Measurements from ENCODE around the gene IFT88.
"Not testable (repeated sequence)": the region's sequence is repeated elsewhere in the genome, so short reads cannot be mapped to it uniquely, and the experiment has no call there.

IFT88 gene

DNA sequence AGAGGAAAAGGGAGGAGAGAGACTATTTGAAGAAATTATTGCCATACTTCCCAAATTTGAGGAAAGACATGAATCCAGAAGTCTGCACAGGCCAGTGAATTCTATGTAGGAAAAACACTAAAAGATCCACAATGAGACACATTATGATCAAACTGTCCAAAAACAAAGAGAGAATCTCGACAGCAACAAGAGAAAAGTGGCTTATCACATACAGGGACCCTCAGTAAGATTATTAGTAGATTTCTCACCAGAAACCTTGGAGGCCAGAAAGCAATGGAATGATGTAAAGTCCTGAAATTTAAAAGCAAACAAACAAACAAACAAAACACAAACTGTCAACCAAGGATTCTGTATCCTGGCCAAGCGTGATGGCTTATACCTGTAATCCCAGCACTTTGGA lies 80.8 kb downstream of the IFT88 start:
- no peak for DNase-seq

DNA sequence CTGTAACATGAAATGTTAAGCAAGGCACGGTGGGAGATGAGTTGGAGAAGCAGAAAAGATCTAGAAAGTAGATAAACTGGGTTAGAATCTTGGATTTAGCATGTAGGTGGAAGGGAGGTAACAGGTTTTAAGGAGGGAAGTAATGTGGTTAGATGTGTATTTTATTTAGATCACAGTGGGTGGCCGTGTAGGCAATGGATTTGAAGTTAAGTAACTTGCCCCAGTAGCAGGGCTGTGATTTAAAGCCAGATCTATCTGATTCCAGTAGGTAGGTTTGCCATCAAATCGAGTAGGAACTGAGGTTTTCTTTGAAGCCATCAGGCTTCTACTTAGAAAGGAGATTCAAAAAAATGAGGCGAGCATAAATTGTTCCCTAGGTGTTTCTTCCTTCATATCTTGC lies 86.0 kb downstream of the IFT88 start:
- no peak for DNase-seq

DNA sequence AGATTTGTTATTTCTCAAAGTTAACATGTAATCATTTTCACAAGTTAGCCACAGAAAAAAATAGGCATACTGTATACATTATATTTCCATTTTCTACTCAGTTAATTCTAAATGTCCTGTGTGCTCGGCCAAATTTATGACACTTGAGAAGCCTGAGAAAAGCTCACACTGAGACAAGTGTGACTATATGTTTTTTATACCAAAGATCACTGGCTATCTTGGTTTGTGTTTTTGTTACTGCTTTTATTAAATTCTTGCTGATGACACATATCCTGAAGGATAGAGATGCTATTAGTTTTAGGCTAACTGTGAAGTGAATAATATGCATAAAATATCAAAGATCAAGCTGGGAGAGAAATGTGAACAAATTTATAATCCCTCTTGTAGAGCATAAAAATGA lies 87.2 kb downstream of the IFT88 start:
- no peak for DNase-seq

DNA sequence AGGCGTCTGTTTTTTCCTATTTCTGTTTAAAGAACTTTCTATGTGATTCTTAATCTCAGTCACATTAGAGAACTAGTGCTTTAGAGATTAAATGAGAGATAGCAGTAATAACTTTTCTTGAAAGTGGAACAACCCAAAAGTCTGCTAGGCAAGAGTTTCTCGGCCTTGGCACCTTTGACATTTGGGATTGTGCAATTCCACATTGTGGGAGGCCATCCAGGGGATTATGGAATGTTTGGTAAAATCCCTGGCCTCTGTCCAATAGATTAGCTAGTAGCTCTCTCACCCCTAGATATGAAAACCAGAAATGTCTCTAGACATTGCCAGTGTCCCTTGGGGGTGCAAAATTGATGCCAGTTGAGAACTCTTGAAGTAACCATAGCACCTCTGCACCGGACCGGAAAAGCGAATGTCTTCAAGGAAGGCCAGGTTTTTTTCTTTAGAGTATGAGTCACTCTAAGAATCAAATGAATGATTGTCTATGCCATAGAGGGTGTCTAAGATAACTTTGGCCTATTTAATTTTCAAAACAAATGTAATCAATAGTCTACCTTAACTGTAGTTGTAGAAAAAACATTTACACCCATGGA lies 91.6 kb downstream of the IFT88 start:
- no peak for DNase-seq

DNA sequence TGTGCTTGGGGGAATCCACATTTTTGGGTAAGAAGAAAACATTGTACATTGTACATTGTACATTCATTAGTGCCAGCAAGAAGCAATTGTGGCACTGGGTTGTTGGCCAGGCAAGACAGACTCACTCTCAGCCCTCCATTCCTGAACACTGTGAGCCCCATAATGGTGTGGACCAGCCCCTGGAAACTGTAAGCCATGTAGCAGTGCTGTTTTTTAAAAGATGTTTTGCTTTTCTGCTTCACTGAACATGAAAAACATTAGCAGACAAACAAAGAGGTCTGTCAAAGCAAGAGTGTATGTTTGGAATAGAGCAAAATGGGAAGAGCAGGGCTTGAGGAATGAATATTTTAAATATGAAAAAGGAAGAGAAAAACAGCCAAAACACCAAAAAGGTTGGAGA lies 97.4 kb downstream of the IFT88 start:
- no peak for DNase-seq

DNA sequence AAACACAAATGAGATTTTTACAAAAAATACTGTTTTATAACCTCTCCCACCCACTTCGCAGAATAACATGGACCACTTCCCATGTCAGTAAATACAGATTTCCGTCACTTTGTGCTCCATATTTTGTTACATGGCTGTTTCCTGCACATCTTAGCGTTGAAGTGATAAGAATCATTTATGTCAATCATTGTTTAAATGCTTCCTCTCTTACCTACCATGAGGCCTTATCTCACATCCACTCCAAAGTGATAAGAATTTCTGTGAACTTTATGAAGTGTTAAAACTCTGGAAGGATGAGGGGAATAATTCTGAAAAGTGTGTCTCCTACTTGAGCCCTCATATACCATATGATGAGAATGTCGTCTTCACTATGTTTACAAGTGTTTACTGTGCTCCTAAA lies 100.0 kb downstream of the IFT88 start:
- DNase-seq: no peak

DNA sequence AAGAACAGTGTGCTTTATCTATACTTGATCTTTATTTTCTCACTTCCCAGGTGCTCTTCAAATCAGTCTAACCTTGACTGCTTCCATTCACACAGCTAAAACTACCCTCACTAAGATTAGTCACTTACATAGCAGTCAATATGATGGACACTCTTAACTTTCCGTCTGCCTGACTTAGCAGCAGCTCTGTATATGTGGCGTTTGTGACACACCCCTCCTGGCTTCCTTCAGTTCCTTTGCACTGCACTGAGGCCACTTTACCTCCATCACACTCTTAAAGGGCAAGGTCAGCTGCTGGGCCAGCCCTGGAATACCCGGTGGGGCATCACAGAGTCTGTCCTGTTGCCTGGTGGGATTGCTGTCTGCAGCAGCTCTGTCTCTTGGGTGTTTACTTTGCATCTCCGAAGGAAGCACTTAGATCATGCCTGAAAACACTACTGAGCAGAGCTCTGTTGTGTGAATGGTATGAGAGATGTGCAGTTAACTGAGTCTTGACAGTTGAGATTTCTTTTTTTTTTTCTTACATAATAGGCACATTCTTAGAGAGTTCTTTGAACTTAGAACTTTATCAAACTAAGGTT lies 101.0 kb downstream of the IFT88 start:
- DNase-seq: no peak

DNA sequence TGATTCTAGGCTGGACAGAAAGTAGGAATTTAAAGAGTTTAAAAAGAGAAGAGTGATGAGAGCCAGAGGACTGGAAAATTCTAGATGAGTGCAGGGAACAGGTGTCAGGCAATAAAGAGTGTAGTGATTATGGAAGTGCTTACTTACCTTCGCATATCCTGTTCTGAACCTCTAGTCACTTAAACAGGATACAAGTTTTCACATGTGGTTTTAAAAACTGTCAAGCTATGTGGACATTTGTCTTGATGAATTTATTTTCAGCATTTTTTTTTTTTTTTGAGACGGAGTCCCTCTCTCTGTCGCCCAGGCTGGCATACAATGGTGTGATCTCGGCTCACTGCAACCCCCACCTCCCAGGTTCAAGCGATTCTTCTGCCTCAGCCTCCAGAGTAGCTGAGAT lies 102.2 kb downstream of the IFT88 start:
- no peak for DNase-seq

DNA sequence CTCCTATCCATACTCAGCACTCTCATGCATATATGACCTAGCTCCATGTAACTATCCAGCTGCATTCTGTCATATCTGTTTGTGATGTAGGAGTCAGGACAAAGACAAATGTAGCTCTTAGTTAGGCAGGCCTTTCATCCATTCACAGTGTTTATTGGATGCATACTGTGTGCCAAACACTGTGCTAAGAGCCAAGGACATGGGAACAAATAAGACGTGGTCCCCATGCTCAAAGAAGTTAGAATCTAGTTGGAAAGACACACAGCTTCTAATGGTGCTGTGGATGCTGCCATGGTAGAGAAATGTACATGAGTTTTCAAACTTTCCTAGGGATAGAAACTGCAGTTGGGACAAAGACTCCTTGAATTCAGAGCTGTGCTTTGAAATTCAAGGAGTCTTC lies 104.8 kb downstream of the IFT88 start:
- no peak for DNase-seq

DNA sequence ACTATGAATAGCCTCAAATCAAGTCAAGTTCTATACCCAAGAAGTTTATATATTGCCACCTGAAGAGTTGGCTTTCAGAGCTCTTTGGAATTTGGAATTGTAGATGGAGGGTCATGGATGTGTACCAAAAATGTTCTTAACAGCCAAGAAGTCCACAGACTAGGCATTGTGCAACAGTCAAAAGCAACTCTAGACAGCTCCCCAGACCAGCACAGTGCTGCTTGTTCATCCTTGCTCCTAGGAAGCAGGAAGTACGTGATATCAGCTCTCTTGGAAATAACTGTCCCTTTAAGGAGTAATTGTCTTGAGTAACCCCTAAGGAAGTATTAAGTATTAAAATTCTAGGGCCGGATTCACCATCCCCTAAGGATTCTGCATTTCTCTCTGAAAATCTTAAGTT lies 105.8 kb downstream of the IFT88 start:
- no peak for DNase-seq

DNA sequence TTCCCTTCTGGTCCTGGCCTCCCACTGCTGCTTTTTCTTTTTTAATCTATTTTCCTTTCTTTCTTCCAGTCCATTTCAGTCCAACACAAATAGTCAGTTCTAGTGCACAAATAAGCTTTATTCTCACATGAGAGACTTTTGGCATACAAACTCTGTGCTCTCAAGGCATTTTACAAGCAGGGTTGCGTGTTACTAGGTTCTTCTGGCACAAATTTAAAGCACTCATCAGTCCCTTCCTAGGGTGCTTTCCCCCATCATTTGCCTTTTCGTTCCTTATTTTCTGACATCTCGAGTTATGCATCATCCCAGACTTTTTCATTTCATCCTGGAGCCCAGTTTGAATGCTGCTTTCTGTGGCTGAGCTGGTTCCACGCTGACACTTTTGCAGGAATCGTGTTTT lies 106.8 kb downstream of the IFT88 start:
- no peak for DNase-seq

DNA sequence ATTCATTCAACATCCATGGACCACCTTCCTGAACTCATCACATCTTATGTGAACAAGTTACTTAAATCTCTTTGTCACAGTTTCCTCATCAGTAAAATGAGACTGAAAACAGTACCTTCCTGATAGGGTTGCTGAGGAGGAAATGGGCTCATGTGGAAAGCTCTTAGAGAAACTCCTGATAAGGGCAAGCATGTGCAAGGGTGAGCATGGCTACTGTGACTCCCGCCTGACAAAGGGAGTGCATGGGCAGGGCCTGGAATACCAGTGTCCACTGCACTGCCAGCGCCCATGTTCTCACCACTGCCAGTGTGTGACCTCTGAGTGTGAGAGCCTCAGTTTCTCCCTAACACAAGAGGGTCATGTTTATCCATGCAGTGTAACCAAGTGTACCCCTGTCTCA lies 109.3 kb downstream of the IFT88 start:
- DNase-seq: no peak

DNA sequence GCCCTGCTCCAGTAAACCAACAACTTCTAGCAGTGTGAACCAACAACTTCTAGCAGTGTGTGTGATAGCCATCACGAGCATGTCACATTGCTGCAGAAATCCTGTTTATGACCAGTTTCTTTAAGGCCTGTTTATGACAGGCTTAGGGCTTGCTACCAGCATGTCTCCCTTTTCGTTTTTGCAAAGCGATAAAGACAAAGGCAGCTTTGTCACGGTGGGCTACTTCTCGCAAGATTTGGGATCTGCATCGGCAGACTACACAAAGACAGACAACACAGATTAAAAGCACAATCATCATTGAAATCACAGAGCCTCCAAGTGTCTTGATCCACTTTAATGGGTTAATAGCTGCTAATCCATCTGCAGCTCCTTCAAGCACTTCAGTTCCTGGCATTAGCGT lies 111.6 kb downstream of the IFT88 start:
- DNase-seq: not testable (repeated sequence)

DNA sequence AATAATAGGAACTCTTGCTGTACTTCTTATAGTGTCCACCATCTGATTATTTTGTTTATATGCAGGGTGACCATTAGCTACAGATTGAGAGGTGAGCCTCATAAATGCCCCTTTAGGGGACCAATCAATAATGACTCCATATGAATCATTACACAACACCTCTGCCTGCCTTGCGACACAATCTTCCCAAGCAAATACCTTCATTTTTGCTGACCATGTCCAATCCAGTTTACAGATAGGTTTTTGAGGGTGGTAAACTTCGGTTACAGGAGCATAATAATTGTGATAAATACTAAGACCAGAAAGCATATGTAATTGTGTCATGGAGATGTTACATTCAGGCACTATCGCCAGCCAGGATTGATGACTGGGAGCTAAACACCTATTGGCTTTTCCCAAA lies 112.9 kb downstream of the IFT88 start:
- no peak for DNase-seq

DNA sequence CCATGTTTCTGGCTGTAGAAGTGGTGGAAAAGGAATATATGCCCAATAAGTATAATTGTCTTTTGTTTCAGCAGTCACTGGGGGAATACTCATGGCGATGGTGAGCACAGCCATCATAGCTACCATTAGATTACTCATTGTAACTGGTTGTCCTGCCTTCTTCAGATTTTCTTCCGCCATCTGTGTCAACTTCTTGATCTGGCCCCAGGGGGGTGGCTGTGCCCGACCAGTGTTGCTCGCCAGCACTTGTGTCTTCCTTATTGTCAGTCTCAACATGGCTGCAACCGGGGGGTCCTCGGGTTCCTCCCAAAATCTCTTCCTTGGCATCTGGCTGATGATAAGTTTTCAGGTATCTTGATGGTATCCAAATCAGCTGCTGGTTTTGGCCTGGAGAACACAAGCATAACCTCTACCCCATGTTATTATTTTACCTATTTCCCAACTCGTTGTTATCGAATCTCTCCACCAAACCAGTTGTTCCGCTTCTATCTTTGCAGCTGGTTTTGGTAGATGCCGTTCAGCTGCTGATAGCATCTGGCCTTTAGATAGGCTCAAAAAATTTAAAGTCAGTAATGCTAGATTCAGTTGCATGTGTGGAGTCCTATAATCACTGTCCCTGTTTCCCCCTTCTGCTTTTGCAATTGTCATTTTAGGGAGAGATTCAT lies 113.6 kb downstream of the IFT88 start:
- no peak for DNase-seq

DNA sequence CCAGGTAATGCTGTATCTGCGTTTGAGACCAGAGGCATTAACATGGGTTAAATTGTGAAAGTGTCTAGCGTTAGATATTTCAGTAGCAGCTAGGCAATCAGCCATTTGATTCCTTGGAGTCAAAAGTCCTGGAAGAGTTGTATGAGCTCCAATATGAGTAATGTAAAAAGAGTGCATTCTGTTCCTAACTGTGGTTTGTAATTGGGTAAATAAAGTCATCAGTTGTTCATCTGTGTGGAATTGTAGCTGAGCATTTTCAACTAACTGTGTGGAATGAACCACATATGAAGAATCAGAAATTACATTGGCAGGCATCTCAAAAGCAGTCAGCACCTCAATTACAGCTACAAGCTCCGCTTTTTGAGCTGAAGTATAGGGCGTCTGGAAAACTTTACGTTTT lies 114.5 kb downstream of the IFT88 start:
- DNase-seq: not testable (repeated sequence)

DNA sequence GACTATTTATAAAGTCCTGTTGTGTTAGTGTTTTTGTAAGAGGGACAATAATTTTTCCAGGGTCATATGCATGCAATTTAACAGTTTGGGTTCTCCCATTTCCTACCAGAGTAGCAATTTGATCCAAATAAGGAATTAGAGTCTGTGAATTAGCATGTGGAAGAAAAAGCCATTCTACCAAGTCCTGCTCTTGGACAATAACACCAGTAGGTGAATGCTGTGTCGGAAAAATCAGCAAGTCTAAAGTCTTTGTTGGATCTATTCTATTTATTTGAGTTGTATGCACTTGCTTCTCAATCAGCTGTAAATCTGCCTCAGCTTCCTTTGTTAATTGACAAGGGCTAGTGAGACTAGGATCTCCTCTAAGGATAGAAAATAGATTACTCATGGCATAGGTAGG lies 115.1 kb downstream of the IFT88 start:
- no peak for DNase-seq

DNA sequence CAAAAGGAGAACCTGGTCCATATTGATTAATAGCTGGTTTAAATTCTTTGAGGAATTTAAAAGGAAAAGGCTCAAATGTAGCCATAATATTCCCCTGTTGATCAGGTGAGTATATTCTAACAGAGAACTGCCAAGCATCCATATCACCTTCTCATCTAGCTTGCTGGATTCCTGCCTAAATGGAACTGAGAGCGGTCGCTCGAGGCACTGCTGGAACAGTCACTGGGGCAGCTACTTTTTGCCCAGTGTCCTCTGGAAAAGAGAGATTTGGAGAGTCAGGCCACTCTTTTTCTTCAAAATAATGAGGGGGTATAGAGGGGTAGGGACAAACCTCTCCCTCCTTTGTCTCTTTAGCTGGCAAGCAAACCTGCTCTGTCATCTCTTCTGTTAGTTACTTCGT lies 117.1 kb downstream of the IFT88 start:
- no peak for DNase-seq

DNA sequence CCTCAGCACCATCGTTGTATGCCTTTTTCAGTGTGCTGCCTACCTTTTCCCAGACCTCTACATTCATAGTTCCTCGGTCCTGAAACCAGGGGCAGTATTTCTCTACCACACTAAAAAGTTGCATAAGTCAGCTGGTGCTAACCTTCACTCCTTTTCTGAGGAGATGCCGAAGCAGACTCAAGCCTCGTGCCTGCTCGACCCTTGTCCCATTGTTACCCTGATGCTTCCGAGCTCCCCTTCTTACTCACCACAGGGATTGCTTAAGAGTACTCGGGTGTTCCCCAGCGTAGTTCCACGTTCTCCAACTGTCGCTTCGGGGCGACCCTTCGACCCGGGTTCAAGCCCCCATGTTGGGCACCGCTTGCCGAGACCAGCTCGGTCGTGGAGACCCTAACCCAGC lies 117.6 kb downstream of the IFT88 start:
- DNase-seq: no peak

DNA sequence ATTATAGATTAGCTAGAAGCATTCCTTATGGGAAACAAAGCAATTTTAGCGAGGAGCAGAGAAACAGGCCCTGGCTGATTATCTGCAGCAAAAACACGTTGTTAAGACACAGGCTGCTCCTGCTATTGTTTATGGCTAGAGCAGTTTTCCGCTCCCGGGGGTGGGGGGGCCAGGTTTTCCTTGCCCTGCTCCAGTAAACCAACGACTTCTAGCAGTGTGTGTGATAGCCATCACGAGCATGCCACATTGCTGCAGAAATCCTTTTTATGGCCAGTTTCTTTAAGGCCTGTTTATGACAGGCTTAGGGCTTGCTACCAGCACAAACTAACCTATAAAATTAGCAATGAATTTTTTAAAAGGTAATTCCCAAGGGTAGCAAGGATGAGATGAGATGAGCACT lies 118.1 kb downstream of the IFT88 start:
- no peak for DNase-seq

DNA sequence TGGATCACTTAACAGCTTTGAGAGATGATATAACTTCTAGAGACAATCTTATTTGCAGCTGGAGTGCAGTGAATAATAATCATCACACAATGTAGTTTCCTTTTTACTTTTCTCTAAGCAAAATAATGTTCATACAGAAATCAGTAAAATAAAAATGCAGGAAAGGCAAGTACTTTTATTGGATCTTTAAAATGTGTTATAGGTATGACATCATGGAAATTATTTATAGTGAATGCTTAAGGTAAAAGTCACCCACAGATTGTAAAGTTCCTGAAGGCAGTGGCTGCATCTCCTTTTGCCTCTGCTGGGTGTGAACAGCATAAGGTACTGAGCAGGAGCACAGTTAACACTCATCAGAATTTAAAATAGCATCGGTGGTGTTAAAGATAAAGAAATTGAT lies 119.2 kb downstream of the IFT88 start:
- no peak for DNase-seq

DNA sequence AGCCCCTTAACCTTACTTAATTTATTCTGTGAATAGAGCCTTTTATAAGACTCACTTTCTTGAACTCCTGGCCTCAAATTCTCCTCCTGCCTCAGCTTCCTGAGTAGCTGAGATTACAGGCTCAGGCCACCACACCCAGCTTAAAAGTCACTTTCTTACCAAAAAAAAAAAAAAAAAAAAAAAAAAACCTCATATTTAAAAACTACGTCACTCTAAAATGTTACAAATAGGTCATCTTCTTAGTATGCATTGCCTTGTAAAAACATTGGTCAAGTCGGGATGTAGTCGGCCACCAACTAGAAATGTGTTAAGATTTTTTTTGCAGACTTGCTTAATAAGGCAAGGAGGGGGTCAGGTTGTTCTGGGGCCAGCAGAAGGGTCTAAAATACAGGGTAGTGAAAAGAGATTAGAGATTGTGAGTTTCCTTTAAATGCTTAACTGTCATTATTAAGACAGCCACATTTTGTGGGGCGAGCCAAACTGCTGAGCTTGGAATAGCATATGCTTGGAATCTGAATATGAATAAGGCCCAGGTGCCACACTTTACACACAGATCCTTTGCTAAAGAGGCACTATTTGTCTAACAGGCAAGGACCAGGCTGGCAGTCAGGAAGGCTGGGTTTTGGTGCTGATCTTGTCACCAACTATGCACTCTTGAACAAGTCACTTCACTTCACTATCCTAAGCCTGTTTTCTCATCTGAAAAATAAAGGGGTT lies 120.1 kb downstream of the IFT88 start:
- no peak for DNase-seq

DNA sequence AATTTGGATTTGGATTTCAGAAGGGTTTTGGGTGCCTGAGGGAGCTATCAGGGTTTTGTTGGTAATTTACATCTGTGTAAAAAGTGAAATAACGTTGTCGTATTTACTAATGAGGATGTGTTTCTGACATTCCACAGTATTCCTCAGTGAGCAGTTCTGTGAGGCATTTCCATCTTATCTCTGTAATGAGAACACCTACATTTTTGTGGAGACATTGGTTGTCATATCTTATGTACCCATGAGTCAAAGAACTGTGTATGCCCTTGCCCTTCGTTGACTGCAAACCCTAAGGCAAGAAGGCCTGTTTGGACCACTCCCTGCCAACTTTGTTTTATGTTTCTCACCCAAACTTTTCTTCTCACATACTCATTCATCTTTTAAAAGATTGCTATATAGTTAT lies 122.3 kb downstream of the IFT88 start:
- no peak for DNase-seq

DNA sequence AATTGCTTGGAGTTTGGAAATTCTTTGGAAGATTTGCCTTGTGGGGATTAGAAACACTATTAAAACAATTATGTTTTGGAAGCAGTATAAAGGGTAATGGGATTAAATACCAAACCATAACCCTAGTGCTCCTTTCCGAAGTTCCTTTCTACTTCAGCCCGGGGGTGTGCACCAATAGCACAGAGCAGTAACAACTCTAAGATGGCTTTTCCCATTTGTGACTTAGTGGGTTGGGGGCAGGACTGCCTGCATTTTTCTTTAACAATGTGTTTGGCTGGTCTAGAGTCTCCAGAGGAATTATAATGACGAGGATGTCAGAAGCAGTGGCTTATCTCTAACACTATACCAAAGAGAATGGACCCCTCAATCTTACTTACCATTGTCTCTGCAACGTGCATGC lies 124.7 kb downstream of the IFT88 start:
- DNase-seq: no peak
